ENCODE measurements around the gene GSTCD. TPM values are rescaled to one million over a fixed set of nuclear protein-coding genes. Genes with fewer than 3 reads are reported as not detected.

Gene GSTCD
- polyA plus RNA-seq, 1 experiment: 4.6 TPM

DNA sequence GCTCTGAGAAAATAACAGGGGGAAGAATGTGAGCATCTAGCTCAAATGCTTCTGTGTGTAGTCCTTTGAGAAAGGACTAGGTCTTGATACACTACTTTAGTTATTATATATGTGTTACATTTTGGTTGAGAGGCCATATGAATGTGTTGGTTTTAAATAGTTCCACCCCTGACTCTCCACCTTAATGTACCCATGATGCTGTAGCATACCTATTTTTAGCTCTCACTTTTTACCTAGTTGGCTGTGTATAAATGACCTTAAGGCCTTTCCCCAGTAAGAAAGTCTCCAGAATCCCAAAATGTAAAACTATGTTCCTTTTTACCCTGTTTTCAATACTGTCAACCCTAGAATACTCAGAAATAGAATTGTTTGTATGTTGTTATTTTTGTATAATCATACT is 166.6 kb downstream of the GSTCD start:
- TF ChIP-seq, protein P1, sequence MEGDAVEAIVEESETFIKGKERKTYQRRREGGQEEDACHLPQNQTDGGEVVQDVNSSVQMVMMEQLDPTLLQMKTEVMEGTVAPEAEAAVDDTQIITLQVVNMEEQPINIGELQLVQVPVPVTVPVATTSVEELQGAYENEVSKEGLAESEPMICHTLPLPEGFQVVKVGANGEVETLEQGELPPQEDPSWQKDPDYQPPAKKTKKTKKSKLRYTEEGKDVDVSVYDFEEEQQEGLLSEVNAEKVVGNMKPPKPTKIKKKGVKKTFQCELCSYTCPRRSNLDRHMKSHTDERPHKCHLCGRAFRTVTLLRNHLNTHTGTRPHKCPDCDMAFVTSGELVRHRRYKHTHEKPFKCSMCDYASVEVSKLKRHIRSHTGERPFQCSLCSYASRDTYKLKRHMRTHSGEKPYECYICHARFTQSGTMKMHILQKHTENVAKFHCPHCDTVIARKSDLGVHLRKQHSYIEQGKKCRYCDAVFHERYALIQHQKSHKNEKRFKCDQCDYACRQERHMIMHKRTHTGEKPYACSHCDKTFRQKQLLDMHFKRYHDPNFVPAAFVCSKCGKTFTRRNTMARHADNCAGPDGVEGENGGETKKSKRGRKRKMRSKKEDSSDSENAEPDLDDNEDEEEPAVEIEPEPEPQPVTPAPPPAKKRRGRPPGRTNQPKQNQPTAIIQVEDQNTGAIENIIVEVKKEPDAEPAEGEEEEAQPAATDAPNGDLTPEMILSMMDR (IDR thresholded peaks at IDR 0.05; ENCODE audit: insufficient read depth, low read depth, low read length): no peak
- CTCF ChIA-PET: interaction anchor here (0.8 kb wide), 1 partner anchor 9 kb away, joined by 3 read pairs; no protein-coding TSS in a partner anchor
- Histone ChIP-seq H3K4me3 (ENCODE audit: low read depth, low read length) (no peak overlapping the region), H3K36me3 (ENCODE audit: control insufficient read depth, insufficient read depth, low read length) (no peaks in the 10 kb centered on the region), H3K27me3 (ENCODE audit: control insufficient read depth, insufficient read depth, low read length) (no peaks in the 10 kb centered on the region)
- DNase-seq (ENCODE audit: low read depth): no peak
- POLR2A ChIA-PET: no interaction called here

DNA sequence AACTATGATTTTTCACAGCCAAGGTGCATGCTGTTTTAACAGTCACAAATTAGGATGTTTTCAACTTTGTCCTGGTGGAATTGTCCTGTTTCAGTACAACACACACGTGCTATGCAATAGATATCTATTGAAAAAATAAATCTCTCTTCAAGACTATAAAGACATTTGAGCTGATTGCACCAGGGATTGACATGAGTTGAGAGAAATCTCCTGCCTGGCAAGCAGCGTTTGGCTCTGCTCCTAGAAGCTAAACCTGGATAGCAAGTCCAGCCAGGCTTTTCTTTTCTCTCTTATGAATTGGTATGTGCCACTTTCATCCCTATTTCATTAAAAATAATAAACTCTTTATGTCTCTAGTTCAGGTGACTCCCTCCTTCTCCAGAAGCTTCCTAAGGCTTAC is 170.1 kb downstream of the GSTCD start:
- ChIA-PET CTCF (no interaction called here), POLR2A (no interaction called here)
- Histone ChIP-seq H3K4me3 (ENCODE audit: low read depth, low read length) (no peak overlapping the region), H3K36me3 (ENCODE audit: control insufficient read depth, insufficient read depth, low read length) (no peaks in the 10 kb centered on the region), H3K27me3 (ENCODE audit: control insufficient read depth, insufficient read depth, low read length) (no peaks in the 10 kb centered on the region)
- no peak for DNase-seq (ENCODE audit: low read depth)
- TF ChIP-seq, protein P1 (IDR thresholded peaks at IDR 0.05; ENCODE audit: insufficient read depth, low read depth, low read length): no peak

DNA sequence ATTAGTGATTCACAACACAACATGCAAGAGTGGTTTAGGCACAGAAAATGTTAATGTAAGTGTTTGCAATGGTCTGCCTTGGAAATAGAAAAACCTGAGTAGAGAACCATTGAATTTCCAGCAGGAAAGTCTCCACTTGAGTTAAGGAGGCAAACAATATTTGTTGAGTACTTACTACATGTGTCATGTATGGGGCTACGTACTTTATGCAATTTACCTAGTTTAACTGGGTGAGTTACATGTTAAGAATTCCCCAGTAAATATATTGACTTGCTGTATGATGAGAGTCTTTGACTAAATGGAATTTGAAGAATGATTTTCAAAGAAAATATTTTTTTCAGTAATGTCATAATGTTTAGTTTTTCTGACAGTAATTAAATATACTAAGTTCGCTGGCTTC is 178.9 kb downstream of the GSTCD start:
- ChIA-PET POLR2A (no interaction called here), CTCF (no interaction called here)
- Histone ChIP-seq H3K4me3 (ENCODE audit: low read depth, low read length) (no peak overlapping the region), H3K36me3 (ENCODE audit: control insufficient read depth, insufficient read depth, low read length) (no peaks in the 10 kb centered on the region), H3K27me3 (ENCODE audit: control insufficient read depth, insufficient read depth, low read length) (peaks cover 3% of the 10 kb centered on the region)
- TF ChIP-seq, protein P1 (IDR thresholded peaks at IDR 0.05; ENCODE audit: insufficient read depth, low read depth, low read length): no peak
- DNase-seq (ENCODE audit: low read depth): no peak

DNA sequence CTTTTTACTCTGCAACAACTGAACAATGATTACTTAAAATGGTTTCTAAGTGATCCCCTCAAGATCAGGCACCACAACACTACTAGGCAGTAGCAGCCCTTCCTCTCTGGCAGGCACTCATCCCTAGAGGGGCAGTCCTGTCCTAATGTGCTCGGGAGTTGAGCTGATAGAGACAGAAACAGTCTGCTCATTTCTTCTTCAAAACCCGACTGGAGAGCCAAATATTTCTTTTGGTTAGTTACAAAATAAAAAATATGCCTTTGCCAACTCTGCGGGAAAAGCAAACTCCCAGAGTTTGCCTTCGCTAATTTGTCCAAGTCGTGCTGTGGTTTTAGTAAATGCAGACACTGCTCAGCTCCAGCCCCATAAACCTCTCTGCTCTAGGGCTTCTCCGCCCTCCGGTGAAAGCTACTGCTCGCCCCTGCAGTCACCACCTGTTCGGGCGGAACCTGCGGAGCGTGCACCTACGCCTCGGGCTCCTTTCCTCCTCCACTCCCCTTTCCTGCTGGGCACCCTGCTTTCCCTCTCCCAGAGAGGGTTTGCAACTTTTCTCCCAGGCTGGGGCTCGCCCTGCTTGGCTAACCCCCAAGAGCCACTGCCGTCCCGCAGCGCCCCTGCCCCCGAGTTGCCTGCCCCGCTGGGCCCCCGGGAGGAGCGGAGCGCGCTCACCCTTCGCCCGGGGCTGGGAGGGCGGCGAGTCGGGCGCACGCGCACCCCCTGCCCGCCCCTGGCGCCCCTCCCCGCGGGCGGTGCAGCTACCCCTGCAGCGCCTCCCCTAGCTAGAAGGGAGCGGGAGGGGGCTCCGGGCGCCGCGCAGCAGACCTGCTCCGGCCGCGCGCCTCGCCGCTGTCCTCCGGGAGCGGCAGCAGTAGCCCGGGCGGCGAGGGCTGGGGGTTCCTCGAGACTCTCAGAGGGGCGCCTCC is 186.3 kb downstream of the GSTCD start, which contains the start of gene NPNT:
NPNT (plus strand) TSS at position 812 of the 923 bp plus-strand sequence. CDS start 182 bp downstream, outside the sequence.
- TF ChIP-seq, protein P1 (IDR thresholded peaks at IDR 0.05; ENCODE audit: insufficient read depth, low read depth, low read length): no peak
- no peak for DNase-seq (ENCODE audit: low read depth)
- Histone ChIP-seq H3K36me3 (ENCODE audit: control insufficient read depth, insufficient read depth, low read length) (no peaks in the 10 kb centered on the region), H3K4me3 (ENCODE audit: low read depth, low read length) (no peak within 1 kb of the TSS), H3K27me3 (ENCODE audit: control insufficient read depth, insufficient read depth, low read length) (peaks cover 34% of the 10 kb centered on the region)
- POLR2A ChIA-PET: no interaction called here
- CTCF ChIA-PET: no interaction called here

DNA sequence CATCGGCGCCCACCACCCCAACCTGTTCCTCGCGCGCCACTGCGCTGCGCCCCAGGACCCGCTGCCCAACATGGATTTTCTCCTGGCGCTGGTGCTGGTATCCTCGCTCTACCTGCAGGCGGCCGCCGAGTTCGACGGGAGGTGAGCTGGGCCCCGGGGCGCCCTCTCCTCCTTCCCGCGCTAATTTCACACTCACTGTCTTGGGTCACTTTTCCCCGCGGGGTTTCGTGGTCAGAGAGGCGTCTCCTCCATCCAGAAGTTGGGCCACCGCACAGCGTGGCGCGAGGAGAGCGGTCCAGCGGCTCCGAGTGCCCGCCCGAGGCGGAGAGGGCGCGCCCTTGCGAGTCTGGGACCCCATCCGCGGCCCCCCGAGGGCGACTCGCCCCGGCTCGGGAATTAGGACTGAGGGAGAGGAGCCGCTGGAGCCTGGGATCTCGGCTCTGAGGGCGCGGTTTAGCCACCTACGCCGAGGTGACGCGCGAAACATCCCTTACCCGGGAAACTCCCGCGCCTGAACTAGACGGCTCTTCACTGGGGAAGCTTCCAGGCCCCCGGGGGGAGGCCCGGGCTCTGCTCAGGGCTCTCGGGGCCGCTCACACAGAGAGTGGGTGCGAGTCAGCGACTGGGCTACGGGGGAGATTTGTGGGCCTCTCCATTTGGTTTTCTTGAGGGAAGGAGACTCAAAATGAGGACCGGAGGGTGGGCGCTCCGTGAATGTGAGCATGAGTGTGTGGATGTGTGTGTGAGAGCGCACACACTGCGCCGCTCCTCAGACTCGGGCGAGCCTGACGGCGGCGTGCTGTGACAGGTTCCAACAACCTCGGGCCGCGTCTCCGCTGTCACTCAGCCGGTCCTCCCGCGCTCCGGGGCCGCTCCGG is 187.2 kb downstream of the GSTCD start:
- Histone ChIP-seq H3K27me3 (ENCODE audit: control insufficient read depth, insufficient read depth, low read length) (peaks cover 38% of the 10 kb centered on the region), H3K36me3 (ENCODE audit: control insufficient read depth, insufficient read depth, low read length) (no peaks in the 10 kb centered on the region), H3K4me3 (ENCODE audit: low read depth, low read length) (no peak overlapping the region)
- ChIA-PET POLR2A (no interaction called here), CTCF (no interaction called here)
- TF ChIP-seq, protein P1 (IDR thresholded peaks at IDR 0.05; ENCODE audit: insufficient read depth, low read depth, low read length): no peak
- DNase-seq (ENCODE audit: low read depth): no peak

Measured in BJ (cell line).